Measurements from ENCODE around the gene AP1M1. TPM values are rescaled to one million over a fixed set of nuclear protein-coding genes. Genes with fewer than 3 reads are reported as not detected.

AP1M1 gene
- polyA plus RNA-seq, 3 donors = 54.3 to 70.2 (median 67.7) TPM

DNA sequence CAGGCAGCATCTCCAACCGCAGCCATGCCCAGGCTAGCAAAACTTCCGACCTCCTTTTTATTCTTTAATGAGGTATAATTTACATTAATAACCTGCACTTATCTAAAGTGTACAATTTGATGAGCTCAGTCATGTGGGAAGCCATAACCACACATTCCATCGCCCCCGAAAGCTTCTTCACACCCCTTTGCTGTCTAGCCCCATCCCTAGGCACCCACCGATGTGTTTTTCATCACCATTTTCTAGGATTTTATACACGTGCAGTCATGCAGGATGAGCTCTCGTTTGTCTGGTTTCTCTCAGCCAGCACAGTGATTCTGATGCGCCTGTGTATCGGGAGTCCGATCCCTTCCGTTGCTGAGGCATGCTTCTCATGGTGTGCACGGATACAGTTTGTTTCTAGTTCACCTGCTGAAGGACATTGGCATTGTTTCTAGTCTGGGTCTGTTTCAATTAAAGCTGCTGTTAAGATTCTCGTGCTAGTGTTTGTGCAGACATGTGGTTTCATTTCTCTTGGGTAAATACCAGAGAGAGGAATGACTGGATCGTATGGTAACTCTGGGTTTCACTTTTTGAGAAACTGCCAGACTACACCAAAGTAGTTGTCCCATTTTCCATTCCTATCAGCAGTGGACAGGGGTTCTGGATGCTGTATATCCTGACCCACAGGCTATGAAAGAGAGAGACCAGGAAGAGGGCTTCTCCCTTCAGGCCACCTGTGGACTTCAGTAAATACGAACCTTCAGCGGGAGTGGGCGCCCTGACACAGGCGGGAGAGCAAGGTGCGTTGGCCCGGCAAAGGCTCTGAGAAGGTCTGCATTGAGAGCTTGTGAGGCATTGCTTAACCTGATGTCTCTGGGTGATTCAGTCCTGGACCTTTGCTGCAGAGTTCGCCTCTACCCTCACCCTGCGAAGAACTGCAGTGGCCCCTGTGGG, 4.9 kb downstream of the AP1M1 start:
- DNase-seq (ENCODE audit: extremely low read depth in 1 of 11, low read depth in 9 of 11, low spot score in 4 of 11) = no peak

GRCh38 chr19:16203256-16204004, 5.7 kb downstream of the AP1M1 start:
- no peak for DNase-seq (ENCODE audit: extremely low read depth in 1 of 11, low read depth in 9 of 11, low spot score in 4 of 11)

GRCh38 chr19:16204005-16204294, 6.2 kb downstream of the AP1M1 start:
- DNase-seq (ENCODE audit: extremely low read depth in 1 of 11, low read depth in 9 of 11, low spot score in 4 of 11) = no peak

DNA sequence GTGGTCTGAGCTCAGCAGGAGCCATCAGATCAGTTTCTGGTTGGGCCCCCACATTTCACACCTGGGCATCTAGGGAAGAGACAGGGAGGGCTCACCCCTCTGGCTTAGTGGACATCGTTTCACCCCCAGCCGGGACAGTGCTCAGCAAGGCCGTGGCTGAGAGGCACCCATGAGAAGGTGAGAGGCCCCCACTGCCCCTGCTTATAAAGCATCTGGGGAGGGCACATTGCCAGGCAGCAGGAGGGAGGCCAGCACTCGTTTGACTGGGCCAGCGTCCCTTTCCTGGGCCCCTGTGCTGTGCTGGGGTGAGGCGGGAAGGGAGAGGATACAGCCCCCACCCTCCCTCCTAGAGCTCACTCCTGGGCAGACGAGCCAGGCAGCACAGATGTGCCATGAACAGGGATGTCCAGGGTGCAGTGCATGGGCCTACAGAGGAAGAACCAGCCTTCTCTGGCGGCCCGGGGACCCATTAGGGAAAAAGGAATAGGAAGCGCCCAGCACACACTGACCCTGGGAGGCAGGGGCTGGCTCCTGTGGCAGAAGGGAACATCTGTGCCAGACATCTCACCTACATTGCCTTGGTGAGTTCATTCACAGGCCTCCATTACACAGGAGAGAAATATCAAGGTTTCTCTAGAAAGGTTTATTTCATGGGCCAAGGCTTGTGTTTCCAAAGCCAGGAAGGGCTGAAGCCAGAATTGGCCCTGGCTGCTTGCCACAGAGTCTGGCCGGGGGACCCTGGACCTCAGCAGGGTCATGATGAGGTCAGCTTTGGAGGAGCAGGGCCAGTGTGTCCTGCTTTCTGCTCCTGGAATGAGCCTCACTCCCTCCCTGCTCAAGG, 7.7 kb downstream of the AP1M1 start:
- no peak for DNase-seq (ENCODE audit: extremely low read depth in 1 of 11, low read depth in 9 of 11, low spot score in 4 of 11)

DNA sequence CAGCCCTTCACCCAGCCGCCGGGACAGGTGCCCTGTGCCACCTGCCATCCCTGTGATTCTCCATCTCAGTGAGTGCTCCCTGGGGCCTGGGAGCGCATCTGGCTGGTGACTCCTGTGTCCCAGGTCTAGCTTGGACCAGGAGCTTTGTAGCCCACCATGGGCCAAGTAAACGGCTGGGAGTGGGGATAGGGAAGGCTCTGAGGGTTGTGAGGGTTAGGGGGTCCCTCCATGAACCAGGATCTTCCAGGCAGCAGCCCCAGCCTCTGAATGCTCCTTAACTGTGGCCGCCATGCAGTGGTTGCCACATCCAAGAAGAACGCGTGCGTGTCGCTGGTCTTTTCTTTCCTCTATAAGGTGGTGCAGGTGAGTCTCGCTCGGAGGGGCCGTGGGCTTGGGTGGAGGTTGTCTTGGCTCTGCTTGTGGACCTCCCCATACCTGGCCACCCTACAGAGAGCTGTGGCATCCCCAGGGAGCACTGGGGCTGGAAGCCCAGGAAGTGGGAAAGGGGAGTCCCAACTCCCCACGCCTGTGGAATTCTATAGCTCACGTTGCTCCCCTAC, 8.4 kb downstream of the AP1M1 start:
- no peak for DNase-seq (ENCODE audit: extremely low read depth in 1 of 11, low read depth in 9 of 11, low spot score in 4 of 11)

- DNase-seq (ENCODE audit: extremely low read depth in 1 of 11, low read depth in 9 of 11, low spot score in 4 of 11) = no peak
Measured at GRCh38 chr19:16206637-16207036, 8.9 kb downstream of the AP1M1 start.

DNA sequence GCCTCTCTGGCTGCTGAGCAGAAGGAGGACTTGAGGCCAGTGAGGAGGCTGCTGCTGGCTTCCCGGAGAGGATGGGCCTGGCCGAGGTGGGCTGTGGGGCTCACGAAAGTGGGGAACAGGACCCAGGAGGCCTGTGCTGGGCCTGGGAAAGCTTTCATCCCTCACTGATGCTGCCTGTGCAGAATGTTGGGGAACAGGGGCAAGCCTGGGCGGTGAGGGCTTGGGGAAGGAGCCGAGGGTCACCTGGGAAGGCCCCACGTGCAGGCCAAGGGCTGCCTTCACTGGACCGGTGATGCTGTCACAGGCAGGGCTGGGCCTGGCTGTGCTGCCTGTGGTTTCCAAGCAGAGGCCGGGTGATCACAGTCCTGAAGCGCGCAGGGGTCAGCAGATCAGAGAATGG, 9.4 kb downstream of the AP1M1 start:
- DNase-seq (ENCODE audit: extremely low read depth in 1 of 11, low read depth in 9 of 11, low spot score in 4 of 11) = no peak

- DNase-seq (ENCODE audit: extremely low read depth in 1 of 11, low read depth in 9 of 11, low spot score in 4 of 11) = no peak
Measured at GRCh38 chr19:16207490-16208025, 9.8 kb downstream of the AP1M1 start.

- no peak for DNase-seq (ENCODE audit: extremely low read depth in 1 of 11, low read depth in 9 of 11, low spot score in 4 of 11)
Measured at GRCh38 chr19:16208064-16208759, 10.5 kb downstream of the AP1M1 start.

DNA sequence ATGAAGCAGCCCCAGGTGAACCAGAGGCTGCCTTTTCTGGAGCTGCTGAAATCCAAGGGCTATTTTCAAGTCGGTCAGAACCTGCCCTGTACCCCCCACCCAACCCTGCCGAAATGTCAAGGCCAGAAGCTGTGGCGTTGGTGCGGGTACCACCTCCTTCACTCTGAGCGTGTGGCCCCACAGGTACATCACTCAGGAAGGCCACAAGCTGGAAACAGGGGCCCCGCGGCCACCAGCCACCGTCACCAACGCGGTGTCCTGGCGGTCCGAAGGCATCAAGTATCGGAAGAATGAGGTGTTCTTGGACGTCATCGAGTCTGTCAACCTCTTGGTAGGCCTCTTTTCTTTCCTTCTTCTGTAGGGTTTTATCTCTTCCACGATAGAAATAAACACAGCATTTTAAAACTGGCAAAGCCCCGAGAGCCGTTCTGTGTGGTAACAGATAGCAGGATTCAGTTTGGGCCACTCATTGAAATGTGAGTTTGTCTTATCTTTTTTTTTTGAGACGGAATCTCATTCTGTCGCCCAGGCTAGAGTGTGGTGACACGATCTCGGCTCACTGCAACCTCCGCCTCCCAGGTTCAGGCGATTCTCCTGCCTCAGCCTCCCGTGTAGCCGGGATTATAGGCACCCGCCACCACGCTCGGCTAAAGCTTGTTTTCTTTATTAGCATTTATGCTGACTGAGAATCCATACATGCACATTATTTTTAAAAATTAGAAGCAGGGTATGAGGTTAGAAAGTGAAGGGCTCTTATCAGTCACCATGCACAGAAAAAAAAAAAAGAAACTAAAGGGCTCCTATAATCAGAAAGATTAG, 11.3 kb downstream of the AP1M1 start:
- DNase-seq (ENCODE audit: extremely low read depth in 1 of 11, low read depth in 9 of 11, low spot score in 4 of 11) = no peak

DNA sequence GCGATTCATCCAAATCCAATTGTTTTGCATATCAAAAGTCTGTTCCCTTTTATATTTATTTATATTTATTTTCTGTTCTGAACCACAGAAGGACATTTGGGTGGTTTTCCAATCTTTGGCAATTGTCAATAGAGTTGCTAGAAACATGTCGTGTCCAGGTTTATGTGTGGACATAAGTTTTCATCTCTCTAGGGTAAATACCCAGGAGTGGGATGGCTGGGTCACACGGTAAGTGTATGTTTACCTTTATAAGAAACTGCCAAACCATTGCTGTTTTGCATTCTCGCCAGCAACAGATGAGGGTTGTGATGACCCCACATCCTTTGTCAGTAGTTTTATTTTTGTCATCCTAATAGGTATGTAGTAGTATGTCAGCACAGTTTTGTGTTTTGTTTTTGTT, 12.5 kb downstream of the AP1M1 start:
- no peak for DNase-seq (ENCODE audit: extremely low read depth in 1 of 11, low read depth in 9 of 11, low spot score in 4 of 11)

- DNase-seq (ENCODE audit: extremely low read depth in 1 of 11, low read depth in 9 of 11, low spot score in 4 of 11) = no peak
Measured at GRCh38 chr19:16213076-16213475, 15.4 kb downstream of the AP1M1 start.

DNA sequence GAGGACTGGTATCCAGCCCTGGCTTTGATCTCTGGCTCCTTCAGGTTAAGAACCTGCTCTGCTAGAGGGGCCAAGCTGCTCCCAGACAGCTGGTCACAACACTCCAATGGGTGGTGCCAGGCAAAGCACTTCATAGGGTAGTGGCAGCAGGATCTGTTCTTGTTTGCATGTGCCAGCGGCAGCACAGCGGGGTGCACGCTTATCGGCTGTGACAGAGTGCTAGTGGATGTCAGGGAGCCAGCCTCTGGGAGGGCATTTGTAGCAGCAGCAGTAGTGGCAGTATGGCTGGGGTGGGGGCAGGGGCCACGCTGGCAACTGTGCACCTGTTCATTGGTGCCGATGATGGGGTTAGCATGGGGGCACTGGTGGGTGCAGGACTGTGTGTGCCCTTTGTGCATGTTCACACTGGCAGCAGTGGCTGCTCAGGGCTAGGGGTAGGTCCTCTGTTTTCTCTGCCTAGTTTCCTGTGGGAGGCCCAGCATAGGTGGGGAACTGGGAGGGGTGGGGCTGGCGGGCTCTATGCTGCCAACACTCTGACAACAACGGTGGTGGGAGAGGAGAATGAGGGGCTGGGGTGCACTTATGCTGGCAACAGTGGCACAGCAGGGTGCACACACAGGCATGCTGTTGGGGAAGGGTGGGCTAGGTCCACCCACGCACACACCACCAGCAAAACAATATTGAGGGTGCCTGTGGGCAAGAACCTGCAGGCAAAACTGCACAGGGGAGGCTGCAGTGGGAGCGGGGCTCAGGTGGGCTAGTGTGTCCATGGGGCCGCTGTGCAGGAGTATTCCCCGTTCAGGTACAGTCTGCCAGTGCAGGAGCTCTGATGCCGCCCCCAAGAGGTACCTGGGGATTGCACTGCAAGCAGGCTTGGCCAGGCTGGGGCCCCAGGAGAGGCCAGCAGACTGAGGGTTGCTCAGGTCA, 19.3 kb downstream of the AP1M1 start:
- DNase-seq (ENCODE audit: extremely low read depth in 1 of 11, low read depth in 9 of 11, low spot score in 4 of 11) = no peak

DNA sequence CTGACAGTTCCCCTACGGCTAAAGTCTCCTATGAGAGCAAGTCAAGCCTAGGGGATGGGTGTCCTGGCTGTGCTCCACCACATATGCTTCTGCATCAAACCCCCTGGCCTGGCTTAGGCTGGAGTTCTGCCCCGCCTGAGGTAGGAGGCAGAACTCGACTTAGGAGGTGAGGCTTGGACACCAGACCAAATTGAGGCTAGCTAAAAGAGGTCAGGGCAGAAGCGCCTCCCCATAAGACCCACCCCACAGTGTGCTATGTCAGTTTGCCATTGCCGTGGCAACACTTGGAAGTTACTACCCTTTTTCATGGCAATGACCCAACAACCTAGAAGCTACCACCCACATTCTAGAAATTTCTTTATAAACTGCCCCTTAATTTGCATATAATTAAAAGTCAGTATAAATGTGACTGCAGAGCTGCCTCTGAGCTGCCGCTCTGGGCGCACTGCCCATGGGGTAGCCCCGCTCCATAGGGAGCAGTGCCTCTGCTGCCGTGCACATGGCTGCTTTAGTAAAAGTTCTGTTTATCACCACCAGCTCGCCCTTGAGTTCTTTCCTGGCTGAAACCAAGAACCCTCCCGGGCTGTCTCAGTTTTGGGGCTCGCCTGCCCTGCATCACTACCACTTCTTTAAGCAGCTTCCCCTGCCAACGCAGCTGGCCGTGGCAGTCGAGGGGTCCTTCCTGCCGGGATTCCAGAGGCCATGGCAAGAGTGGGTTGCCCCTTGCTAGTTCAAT, 20.2 kb downstream of the AP1M1 start:
- DNase-seq (ENCODE audit: extremely low read depth in 1 of 11, low read depth in 9 of 11, low spot score in 4 of 11) = no peak

DNA sequence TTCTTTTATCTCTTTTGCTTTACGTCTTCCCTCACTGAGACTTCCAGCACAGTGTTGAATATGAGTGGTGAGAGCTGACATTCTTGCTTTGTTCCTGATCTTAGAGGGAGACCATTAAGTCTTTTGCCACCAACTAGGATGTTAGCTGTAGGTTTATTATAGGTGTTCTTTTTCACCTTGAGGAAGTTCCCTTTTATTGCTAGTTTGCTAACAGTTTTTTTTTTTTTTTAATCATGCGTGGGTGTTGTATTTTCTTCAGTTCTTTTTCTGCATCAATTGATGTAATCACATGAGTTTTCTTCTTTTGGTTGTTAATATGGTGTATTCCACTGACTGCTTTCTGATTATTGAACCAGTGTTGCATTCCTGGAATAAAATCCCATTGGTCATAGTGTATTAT, 21.1 kb downstream of the AP1M1 start:
- DNase-seq (ENCODE audit: extremely low read depth in 1 of 11, low read depth in 9 of 11, low spot score in 4 of 11) = no peak

DNA sequence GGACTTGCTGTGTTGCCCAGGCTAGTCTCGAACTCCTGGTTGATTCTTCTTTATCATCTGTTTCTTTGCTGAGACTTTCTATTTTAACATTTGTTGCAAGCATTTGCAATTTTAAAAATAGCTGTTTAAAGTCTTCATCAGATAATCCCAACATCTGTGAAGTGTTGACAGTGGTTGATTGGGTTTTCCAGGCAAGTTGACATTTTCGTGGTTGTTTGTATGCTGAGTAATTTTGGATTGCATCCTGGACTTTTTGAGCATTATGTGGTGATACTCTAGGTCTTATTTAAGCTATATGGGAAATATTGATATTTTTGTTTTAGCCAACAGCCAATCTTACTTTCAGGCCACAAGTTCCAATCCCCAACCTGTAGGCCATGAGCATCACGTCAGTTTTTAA, 25.1 kb downstream of the AP1M1 start:
- DNase-seq (ENCODE audit: extremely low read depth in 1 of 11, low read depth in 9 of 11, low spot score in 4 of 11) = no peak
